ENCODE measurements around the gene IQGAP3. TPM values are rescaled to one million over a fixed set of nuclear protein-coding genes. Genes with fewer than 3 reads are reported as not detected.
A peak's percentile ranks its signal among the peaks of the same experiment; 100 is the strongest.

IQGAP3 gene
- total and polyA plus RNA-seq, 9 donors: 5.3 to 11.8 (median 8.0) TPM

DNA sequence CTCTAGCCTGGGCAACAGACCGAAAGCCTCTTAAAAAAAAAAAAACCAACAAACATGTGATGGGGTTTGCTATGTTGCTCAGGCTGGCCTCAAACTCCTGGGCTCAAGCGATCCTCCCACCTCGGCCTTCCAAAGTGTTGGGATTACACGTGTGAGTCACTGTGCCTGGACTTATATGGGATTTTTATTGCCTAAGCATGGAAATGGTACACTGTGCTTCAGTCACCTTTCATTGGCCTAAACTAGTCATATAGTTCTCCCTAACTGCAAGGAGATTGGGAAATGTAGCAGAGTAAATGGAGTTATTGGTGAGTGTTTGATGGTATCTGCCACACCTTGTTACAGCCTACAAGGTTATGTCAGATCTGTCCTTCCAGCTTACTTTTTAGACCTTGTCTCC is 54.6 kb downstream of the IQGAP3 start:
- Histone ChIP-seq H3K36me3 (ENCODE audit: control insufficient read depth, insufficient read depth, low read length) (no peaks in the 10 kb centered on the region), H3K4me1 (ENCODE audit: control insufficient read depth, insufficient read depth, low read length) (peaks cover 8% of the 10 kb centered on the region), H3K27ac (ENCODE audit: low read length) (no peak overlapping the region), H3K27me3 (ENCODE audit: control insufficient read depth, insufficient read depth, low read length) (no peaks in the 10 kb centered on the region), H3K9me3 (replicated peaks; ENCODE audit: control insufficient read depth, low read depth, low read length) (no peaks in the 10 kb centered on the region), H3K4me3 (ENCODE audit: low read length) (no peak overlapping the region)
- WGBS (ENCODE audit: insufficient coverage): no CpG with 5 or more reads among the region's 4 CpGs
- no peak for DNase-seq

DNA sequence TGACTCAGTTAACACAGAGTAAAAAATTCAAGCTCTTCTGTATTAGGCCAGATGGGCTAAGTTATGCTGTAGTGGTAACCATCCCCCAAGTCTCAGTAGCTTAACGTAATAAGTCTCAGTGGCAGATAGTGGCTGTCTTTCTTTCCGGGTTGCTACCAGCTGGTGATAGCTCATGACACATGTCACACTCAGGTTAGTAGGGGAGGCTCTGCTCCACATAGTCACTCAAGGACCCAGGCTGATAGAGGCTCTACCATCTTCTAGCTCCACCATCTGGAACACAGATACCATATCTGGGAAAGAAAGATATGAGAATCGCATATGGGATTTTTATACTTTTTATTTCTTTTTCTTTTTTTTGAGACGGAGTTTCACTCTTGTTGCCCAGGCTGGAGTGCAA is 55.5 kb downstream of the IQGAP3 start:
- Histone ChIP-seq H3K9me3 (replicated peaks; ENCODE audit: control insufficient read depth, low read depth, low read length) (no peaks in the 10 kb centered on the region), H3K4me3 (ENCODE audit: low read length) (no peak overlapping the region), H3K4me1 (ENCODE audit: control insufficient read depth, insufficient read depth, low read length) (peaks cover 8% of the 10 kb centered on the region), H3K27ac (ENCODE audit: low read length) (no peak overlapping the region), H3K36me3 (ENCODE audit: control insufficient read depth, insufficient read depth, low read length) (no peaks in the 10 kb centered on the region), H3K27me3 (ENCODE audit: control insufficient read depth, insufficient read depth, low read length) (no peaks in the 10 kb centered on the region)
- no CpG with 5 or more reads among the region's 4 CpGs for WGBS (ENCODE audit: insufficient coverage)
- DNase-seq: no peak

GRCh38 chr1:156515956-156516355 is 56.4 kb downstream of the IQGAP3 start:
- Histone ChIP-seq H3K9me3 (replicated peaks; ENCODE audit: control insufficient read depth, low read depth, low read length) (no peaks in the 10 kb centered on the region), H3K4me3 (ENCODE audit: low read length) (no peak overlapping the region), H3K27ac (ENCODE audit: low read length) (no peak overlapping the region), H3K4me1 (ENCODE audit: control insufficient read depth, insufficient read depth, low read length) (peaks cover 14% of the 10 kb centered on the region), H3K27me3 (ENCODE audit: control insufficient read depth, insufficient read depth, low read length) (no peaks in the 10 kb centered on the region), H3K36me3 (ENCODE audit: control insufficient read depth, insufficient read depth, low read length) (no peaks in the 10 kb centered on the region)
- no CpG with 5 or more reads among the region's 2 CpGs for WGBS (ENCODE audit: insufficient coverage)
- no peak for DNase-seq

GRCh38 chr1:156513185-156513584 is 59.2 kb downstream of the IQGAP3 start:
- H3K36me3 ChIP-seq (ENCODE audit: control insufficient read depth, insufficient read depth, low read length): no peaks in the 10 kb centered on the region
- H3K27ac ChIP-seq (ENCODE audit: low read length): no peak overlapping the region
- no peaks in the 10 kb centered on the region for H3K27me3 ChIP-seq (ENCODE audit: control insufficient read depth, insufficient read depth, low read length)
- peaks cover 42% of the 10 kb centered on the region for H3K4me1 ChIP-seq (ENCODE audit: control insufficient read depth, insufficient read depth, low read length)
- no peaks in the 10 kb centered on the region for H3K9me3 ChIP-seq (replicated peaks; ENCODE audit: control insufficient read depth, low read depth, low read length)
- no peak overlapping the region for H3K4me3 ChIP-seq (ENCODE audit: low read length)
- peak; percentile 55 for DNase-seq
- WGBS (ENCODE audit: insufficient coverage): 42% methylated on average over 5 of the region's 9 CpGs

- H3K27ac ChIP-seq (ENCODE audit: low read length): no peak overlapping the region
- no peak for DNase-seq
- WGBS (ENCODE audit: insufficient coverage): 93% methylated on average over 3 of the region's 7 CpGs
Observed at GRCh38 chr1:156511644-156512043, 60.7 kb downstream of the IQGAP3 start.

DNA sequence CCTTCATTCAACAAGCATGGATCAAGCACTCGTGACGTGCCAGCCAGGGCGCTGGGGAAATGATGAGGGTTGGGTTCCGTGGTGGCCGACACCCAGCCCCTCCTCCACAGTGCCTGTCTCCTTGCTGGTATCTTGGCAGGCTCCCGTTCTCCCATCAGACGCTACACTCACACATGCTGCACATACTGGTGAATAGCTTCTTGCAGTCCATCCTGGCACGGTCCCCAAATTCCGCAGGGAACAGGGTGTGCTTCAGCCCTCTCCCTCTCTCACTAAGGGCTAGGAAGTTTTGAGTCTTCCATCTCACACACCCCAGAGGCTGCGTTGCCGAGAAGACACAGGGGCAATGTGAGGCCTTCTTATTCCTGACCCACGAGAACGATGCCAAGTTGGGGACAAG is 61.7 kb downstream of the IQGAP3 start:
- no peak overlapping the region for H3K4me3 ChIP-seq (ENCODE audit: low read length)
- no peaks in the 10 kb centered on the region for H3K36me3 ChIP-seq (ENCODE audit: control insufficient read depth, insufficient read depth, low read length)
- peak; percentile 77 for DNase-seq
- peak overlapping the region; percentile 69 for H3K27ac ChIP-seq (ENCODE audit: low read length)
- no peaks in the 10 kb centered on the region for H3K9me3 ChIP-seq (replicated peaks; ENCODE audit: control insufficient read depth, low read depth, low read length)
- 51% methylated on average over 9 of the region's 13 CpGs for WGBS (ENCODE audit: insufficient coverage)
- H3K4me1 ChIP-seq (ENCODE audit: control insufficient read depth, insufficient read depth, low read length): peaks cover 54% of the 10 kb centered on the region
- no peaks in the 10 kb centered on the region for H3K27me3 ChIP-seq (ENCODE audit: control insufficient read depth, insufficient read depth, low read length)

More at GRCh38 chr1:156511644-156512043, 60.7 kb downstream of the IQGAP3 start:
- Histone ChIP-seq H3K36me3 (ENCODE audit: control insufficient read depth, insufficient read depth, low read length) (no peaks in the 10 kb centered on the region), H3K9me3 (replicated peaks; ENCODE audit: control insufficient read depth, low read depth, low read length) (no peaks in the 10 kb centered on the region), H3K4me1 (ENCODE audit: control insufficient read depth, insufficient read depth, low read length) (peaks cover 51% of the 10 kb centered on the region), H3K4me3 (ENCODE audit: low read length) (no peak overlapping the region), H3K27me3 (ENCODE audit: control insufficient read depth, insufficient read depth, low read length) (no peaks in the 10 kb centered on the region)

DNA sequence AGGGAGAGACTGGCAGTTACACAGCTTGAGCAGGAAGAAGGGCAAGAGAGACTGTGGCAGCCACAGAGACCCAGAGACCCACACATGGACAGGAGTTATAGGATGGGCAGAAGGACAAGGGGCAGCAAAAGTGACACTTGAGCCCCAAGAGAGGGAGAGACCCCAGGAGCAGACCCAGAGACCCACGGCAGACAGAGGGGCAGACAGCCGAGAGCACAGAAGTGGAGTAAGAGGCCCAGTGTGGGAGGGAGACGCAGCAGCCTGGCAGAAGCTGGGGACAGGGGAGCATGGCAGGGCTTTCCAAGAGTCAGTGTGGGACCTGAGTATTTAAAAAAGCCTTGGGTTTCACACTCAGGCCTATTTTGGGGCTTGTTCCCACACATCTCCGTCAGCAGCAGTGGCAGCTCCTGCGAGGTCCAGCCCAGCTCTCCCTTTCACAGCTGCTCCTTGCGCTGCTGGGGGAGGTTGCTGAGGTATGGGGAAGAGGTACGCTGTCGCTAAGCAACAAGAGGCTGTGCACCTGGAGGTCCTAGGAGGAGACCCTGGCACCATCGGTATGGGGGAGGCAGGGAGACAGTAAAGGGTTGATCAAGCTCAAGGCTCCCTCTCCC is 62.8 kb downstream of the IQGAP3 start:
- no peaks in the 10 kb centered on the region for H3K9me3 ChIP-seq (replicated peaks; ENCODE audit: control insufficient read depth, low read depth, low read length)
- no peak overlapping the region for H3K27ac ChIP-seq (ENCODE audit: low read length)
- DNase-seq: no peak
- peaks cover 65% of the 10 kb centered on the region for H3K4me1 ChIP-seq (ENCODE audit: control insufficient read depth, insufficient read depth, low read length)
- no peaks in the 10 kb centered on the region for H3K36me3 ChIP-seq (ENCODE audit: control insufficient read depth, insufficient read depth, low read length)
- H3K4me3 ChIP-seq (ENCODE audit: low read length): no peak overlapping the region
- H3K27me3 ChIP-seq (ENCODE audit: control insufficient read depth, insufficient read depth, low read length): no peaks in the 10 kb centered on the region
- whole genome bisulfite sequencing (ENCODE audit: insufficient coverage): 49% methylated on average over 3 of the region's 9 CpGs

GRCh38 chr1:156508955-156509234 is 63.5 kb downstream of the IQGAP3 start:
- Histone ChIP-seq H3K9me3 (replicated peaks; ENCODE audit: control insufficient read depth, low read depth, low read length) (no peaks in the 10 kb centered on the region), H3K27me3 (ENCODE audit: control insufficient read depth, insufficient read depth, low read length) (no peaks in the 10 kb centered on the region), H3K36me3 (ENCODE audit: control insufficient read depth, insufficient read depth, low read length) (no peaks in the 10 kb centered on the region), H3K4me3 (ENCODE audit: low read length) (no peak overlapping the region), H3K27ac (ENCODE audit: low read length) (peak overlapping the region; percentile 75), H3K4me1 (ENCODE audit: control insufficient read depth, insufficient read depth, low read length) (peaks cover 71% of the 10 kb centered on the region)
- no peak for DNase-seq
- 67% methylated on average over 2 of the region's 2 CpGs for WGBS (ENCODE audit: insufficient coverage)

DNA sequence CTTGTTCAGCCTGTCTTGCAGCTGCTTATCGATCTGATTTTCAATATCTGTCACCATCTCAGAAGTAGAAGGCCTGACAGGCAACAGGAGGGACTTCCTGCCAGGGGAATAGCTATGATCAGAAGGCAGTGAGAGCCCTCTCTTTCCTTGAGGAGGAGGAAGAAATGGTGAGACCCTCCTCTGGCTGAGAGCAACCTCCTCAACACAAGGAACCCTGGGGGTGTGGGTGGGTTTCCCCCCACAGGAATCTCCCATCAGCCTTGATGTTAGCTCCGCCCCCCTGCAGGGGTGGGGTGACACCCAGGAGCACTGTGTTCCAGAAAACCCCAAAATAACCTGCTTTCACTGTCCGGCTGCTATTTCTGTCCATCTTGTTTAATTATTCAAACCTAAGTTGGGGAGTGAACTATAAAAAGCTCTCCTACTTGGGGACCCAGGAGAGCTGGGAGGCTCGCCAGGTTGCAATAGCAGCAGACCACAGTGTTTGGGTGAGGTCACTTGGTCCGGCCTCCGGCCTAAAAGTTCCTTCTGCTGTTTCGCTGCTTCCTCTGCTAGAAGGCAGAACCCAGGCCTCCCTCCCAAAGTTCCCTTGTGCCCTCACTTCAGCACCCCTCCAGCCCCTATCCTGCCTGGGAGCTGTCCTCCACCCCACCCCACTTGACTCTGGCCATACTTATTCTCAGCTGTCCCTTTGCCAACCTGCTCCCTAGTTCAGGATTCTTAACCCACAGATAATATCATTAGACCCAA is 64.0 kb downstream of the IQGAP3 start:
- peak overlapping the region; percentile 75 for H3K27ac ChIP-seq (ENCODE audit: low read length)
- 34% methylated on average over 4 of the region's 7 CpGs for WGBS (ENCODE audit: insufficient coverage)
- DNase-seq: peak; percentile 81
- peaks cover 72% of the 10 kb centered on the region for H3K4me1 ChIP-seq (ENCODE audit: control insufficient read depth, insufficient read depth, low read length)
- H3K27me3 ChIP-seq (ENCODE audit: control insufficient read depth, insufficient read depth, low read length): no peaks in the 10 kb centered on the region
- H3K4me3 ChIP-seq (ENCODE audit: low read length): no peak overlapping the region
- no peaks in the 10 kb centered on the region for H3K36me3 ChIP-seq (ENCODE audit: control insufficient read depth, insufficient read depth, low read length)
- no peaks in the 10 kb centered on the region for H3K9me3 ChIP-seq (replicated peaks; ENCODE audit: control insufficient read depth, low read depth, low read length)

GRCh38 chr1:156506450-156506849 is 65.9 kb downstream of the IQGAP3 start:
- Histone ChIP-seq H3K4me1 (ENCODE audit: control insufficient read depth, insufficient read depth, low read length) (peaks cover 84% of the 10 kb centered on the region), H3K27ac (ENCODE audit: low read length) (no peak overlapping the region), H3K27me3 (ENCODE audit: control insufficient read depth, insufficient read depth, low read length) (no peaks in the 10 kb centered on the region), H3K4me3 (ENCODE audit: low read length) (no peak overlapping the region), H3K9me3 (replicated peaks; ENCODE audit: control insufficient read depth, low read depth, low read length) (no peaks in the 10 kb centered on the region), H3K36me3 (ENCODE audit: control insufficient read depth, insufficient read depth, low read length) (no peaks in the 10 kb centered on the region)
- DNase-seq: no peak
- WGBS (ENCODE audit: insufficient coverage): no CpG with 5 or more reads among the region's 2 CpGs
